DOHH2 (cell line): ENCODE data around the gene CREM.

Experiments
- CTCF ChIP-seq: fragments of 200-600 bp; sonication (generic); IDR thresholded peaks from one replicate; pipeline ENCODE4 v1.5.1; 2014; ENCODE audit warnings: antibody characterized with exemption, mild to moderate bottlenecking, low read depth, low read length; ENCODE audit not compliant: poor library complexity, severe bottlenecking
- EZH2phosphoT487 ChIP-seq: fragments of 200-600 bp; sonication (generic); IDR thresholded peaks from 2 replicates; pipeline ENCODE4 v1.6.1; 2017; ENCODE audit warnings: borderline replicate concordance, mild to moderate bottlenecking, antibody characterized with exemption, low read length, moderate library complexity, mixed read lengths

- TF ChIP-seq CTCF (no peak), EZH2phosphoT487 (no peak)
Observed at GRCh38 chr10:35136263-35136815, 9.7 kb downstream of the CREM start.
